Panc1 (cell line): Measurements from ENCODE around the gene RAB3GAP2. TPM values are rescaled to one million over a fixed set of nuclear protein-coding genes. Genes with fewer than 3 reads are reported as not detected.
"Not testable (repeated sequence)": the region's sequence is repeated elsewhere in the genome, so short reads cannot be mapped to it uniquely, and the experiment has no call there.

Source experiments
- ATAC-seq: fragments of 200-7000 bp; cut with Tn5 transposase; 2 replicates; pipeline ENCODE4 v1.9.1; 2020; ENCODE audit warnings: mild to moderate bottlenecking, moderate library complexity
- BruUV-seq: library from RNA; stranded (reverse); fragments of 400-500 nt; replicated peaks from 2 replicates; lab custom pipeline; 2021; lab: Mats Ljungman, UMichigan
- CTCF ChIA-PET: fragments of 300-600 bp; sonication (Branson Sonifier 250); formaldehyde crosslinking; loops from one replicate; lab custom pipeline; 2022; ENCODE audit warnings: antibody characterized with exemption; lab: Charles Lee
- POLR2A ChIA-PET: fragments of 300-600 bp; sonication (Branson Sonifier 250); formaldehyde crosslinking; loops from one replicate; lab custom pipeline; 2022; ENCODE audit warnings: antibody characterized with exemption; lab: Charles Lee
- DNase-seq: peaks from one replicate; pipeline ENCODE4 v3.0.0-alpha.2; 2010; ENCODE audit warnings: low read depth, low spot score
- H3K27ac ChIP-seq: 2 replicates; pipeline ENCODE4 v1.5.1; 2011; ENCODE audit warnings: mild to moderate bottlenecking, low read length, inconsistent platforms
- H3K27me3 ChIP-seq: fragments of 200-500 bp; sonication (Bioruptor generic); 2 replicates; pipeline ENCODE4 v1.6.0; 2014; ENCODE audit warnings: low read length, inconsistent platforms; ENCODE audit not compliant: control insufficient read depth, insufficient read depth
- H3K36me3 ChIP-seq: fragments of 200-500 bp; sonication (Bioruptor generic); 2 replicates; pipeline ENCODE4 v1.5.1; 2014; ENCODE audit warnings: inconsistent platforms, mild to moderate bottlenecking, low read length, moderate library complexity; ENCODE audit not compliant: control insufficient read depth, insufficient read depth
- H3K4me1 ChIP-seq: 2 replicates; pipeline ENCODE4 v1.5.1; 2011; ENCODE audit warnings: inconsistent platforms, mild to moderate bottlenecking, low read length, moderate library complexity; ENCODE audit not compliant: control insufficient read depth, insufficient read depth
- H3K4me3 ChIP-seq, 2 experiments: 2 replicates each; pipeline ENCODE4 v1.5.1; 2011 to 2012; ENCODE audit warnings: low read depth in 2 of 2, low read length in 2 of 2, mild to moderate bottlenecking in 2 of 2, inconsistent platforms in 1 of 2, moderate library complexity in 1 of 2
- H3K9me3 ChIP-seq: fragments of 200-500 bp; sonication (Bioruptor generic); 2 replicates; pipeline ENCODE4 v1.5.1; 2014; ENCODE audit warnings: low read depth, mild to moderate bottlenecking, inconsistent platforms, low read length, moderate library complexity; ENCODE audit not compliant: control insufficient read depth, insufficient read depth
- CTCF ChIP-seq: fragments of 450-650 bp; IDR thresholded peaks from 2 replicates; pipeline ENCODE4 v1.5.1; 2017; ENCODE audit warnings: mild to moderate bottlenecking
- POLR2AphosphoS5 ChIP-seq: IDR thresholded peaks from 2 replicates; pipeline ENCODE4 v1.6.1; 2012; ENCODE audit warnings: mild to moderate bottlenecking, low read depth, low read length, moderate library complexity
- REST ChIP-seq, 2 experiments: IDR thresholded peaks; 2 replicates each; pipeline ENCODE4 v1.6.1; 2011 to 2012; ENCODE audit warnings: low read depth in 2 of 2, control low read depth in 1 of 2, low read length in 1 of 2, mild to moderate bottlenecking in 1 of 2, moderate library complexity in 1 of 2; ENCODE audit not compliant: insufficient read depth in 1 of 2
- SIN3A ChIP-seq: IDR thresholded peaks from 2 replicates; pipeline ENCODE4 v1.6.1; 2012; ENCODE audit warnings: low read depth, mild to moderate bottlenecking, low read length, moderate library complexity, borderline replicate concordance; ENCODE audit not compliant: insufficient read depth
- TCF7L2 ChIP-seq: IDR thresholded peaks from 2 replicates; pipeline ENCODE4 v1.6.1; 2011; ENCODE audit warnings: mild to moderate bottlenecking, low read depth, low read length, inconsistent platforms
- in situ Hi-C: cut with HindIII; loops from 2 replicates; pipeline ENCODE4 v1.10.0; 2016; ENCODE audit warnings: low sequenced_read_pairs, low pct_unique_long_range_greater_than_20kb
- intact Hi-C: fragments of 100-400 bp; cut with micrococcal nuclease; formaldehyde crosslinking; loops from one replicate; pipeline ENCODE4 v1.10.0; 2022; ENCODE audit not compliant: unreplicated experiment
- total RNA-seq: library from RNA; stranded (reverse); gene quantifications from one replicate; pipeline ENCODE4 v1.2.1, GENCODE V29; 2021; ENCODE audit not compliant: unreplicated experiment

RAB3GAP2 gene
- total RNA-seq, 1 experiment from 2014 or later: 39.0 TPM

GRCh38 chr1:220207411-220207810 is 64.8 kb downstream of the RAB3GAP2 start:
- no peak for TF ChIP-seq REST (IDR thresholded peaks at IDR 0.05; ENCODE audit: insufficient read depth in 1 of 2, low read depth in 2 of 2, low read length in 1 of 2)
- no peak for TF ChIP-seq SIN3A
- no peak for TF ChIP-seq TCF7L2
- in situ Hi-C loops (no loop called here), intact Hi-C loops (no loop called here)
- ChIA-PET CTCF (no interaction called here), POLR2A (no interaction called here)
- ATAC-seq (no peak), DNase-seq (no peak)
- Histone ChIP-seq H3K4me1 (no peaks in the 10 kb centered on the region), H3K36me3 (peaks cover 4% of the 10 kb centered on the region), H3K4me3 (no peak overlapping the region), H3K27ac (no peak overlapping the region), H3K27me3 (no peaks in the 10 kb centered on the region), H3K9me3 (no peaks in the 10 kb centered on the region)
- BruUV-seq: no TSS peak

GRCh38 chr1:220204758-220205157 is 67.5 kb downstream of the RAB3GAP2 start:
- H3K36me3 ChIP-seq, CTCF ChIA-PET, DNase-seq, intact Hi-C loops, in situ Hi-C loops, ATAC-seq, H3K4me1 ChIP-seq, H3K4me3 ChIP-seq, H3K9me3 ChIP-seq, H3K27me3 ChIP-seq, BruUV-seq, POLR2A ChIA-PET, H3K27ac ChIP-seq: not testable (repeated sequence)

GRCh38 chr1:220203816-220204215 is 68.4 kb downstream of the RAB3GAP2 start:
- Histone ChIP-seq H3K27ac (no peak overlapping the region), H3K4me1 (no peaks in the 10 kb centered on the region), H3K9me3 (no peaks in the 10 kb centered on the region), H3K27me3 (no peaks in the 10 kb centered on the region), H3K36me3 (no peaks in the 10 kb centered on the region; the same call in none of the 2 replicates), H3K4me3 (no peak overlapping the region)
- DNase-seq: no peak
- intact Hi-C loops: no loop called here
- in situ Hi-C loops: no loop called here
- no peak for ATAC-seq
- TF ChIP-seq CTCF (no peak), TCF7L2 (no peak), REST (IDR thresholded peaks at IDR 0.05; ENCODE audit: insufficient read depth in 1 of 2, low read depth in 2 of 2, low read length in 1 of 2) (no peak), POLR2AphosphoS5 (no peak), SIN3A (no peak)
- BruUV-seq: no TSS peak
- CTCF ChIA-PET: no interaction called here
- POLR2A ChIA-PET: no interaction called here
